Measurements from ENCODE around the gene HOXC6. TPM values are rescaled to one million over a fixed set of nuclear protein-coding genes. Genes with fewer than 3 reads are reported as not detected.

The HOXC6 gene
- total and polyA plus RNA-seq, 9 of the 15 experiments (the other 6 are each of a cell fraction or from before 2014, with no cell fraction given) = 0.06 to 4.0 (median 1.4) TPM

DNA sequence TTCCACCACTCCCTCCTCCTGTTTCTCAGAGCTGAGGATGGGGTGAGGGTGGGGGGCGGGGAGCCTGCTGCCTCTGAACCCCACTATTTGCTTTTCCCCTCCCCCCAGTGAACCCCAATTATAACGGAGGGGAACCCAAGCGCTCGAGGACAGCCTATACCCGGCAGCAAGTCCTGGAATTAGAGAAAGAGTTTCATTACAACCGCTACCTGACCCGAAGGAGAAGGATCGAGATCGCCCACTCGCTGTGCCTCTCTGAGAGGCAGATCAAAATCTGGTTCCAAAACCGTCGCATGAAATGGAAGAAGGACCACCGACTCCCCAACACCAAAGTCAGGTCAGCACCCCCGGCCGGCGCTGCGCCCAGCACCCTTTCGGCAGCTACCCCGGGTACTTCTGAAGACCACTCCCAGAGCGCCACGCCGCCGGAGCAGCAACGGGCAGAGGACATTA, 26.5 kb downstream of the HOXC6 start:
- Histone ChIP-seq H3K9ac (ENCODE audit: insufficient read depth in 1 of 2, low read depth in 2 of 2, low read length in 2 of 2) (no peak overlapping the region), H3K4me3 (no peak overlapping the region), H2AFZ (ENCODE audit: low read depth, low read length) (no peak overlapping the region), H3K9me1 (ENCODE audit: control insufficient read depth, insufficient read depth, low read length) (no peaks in the 10 kb centered on the region), H3K4me1 (replicated peaks in 1 of 2; ENCODE audit: control insufficient read depth in 2 of 2, insufficient read depth in 2 of 2, low read length in 2 of 2) (peaks cover 0 to 7% of the 10 kb centered on the region in 2 experiments; a peak in 2 of 5 replicates), H4K20me1 (replicated peaks; ENCODE audit: control insufficient read depth, insufficient read depth, low read length) (0 out of 2 replicates have a peak, but pooled peaks cover under 1% of the 10 kb centered on the region), H3K27ac (ENCODE audit: extremely low read depth, low read depth, low read length) (no peak overlapping the region), H3K36me3 (ENCODE audit: control insufficient read depth, insufficient read depth, low read length) (no peaks in the 10 kb centered on the region), H3K4me2 (ENCODE audit: insufficient read depth, low read length) (no peak overlapping the region), H3K79me2 (ENCODE audit: control insufficient read depth, insufficient read depth, low read length) (no peaks in the 10 kb centered on the region), H3K9me3 (replicated peaks; ENCODE audit: control insufficient read depth, insufficient read depth, low read depth, low read length) (no peaks in the 10 kb centered on the region), H3K27me3 (ENCODE audit: control insufficient read depth in 2 of 2, insufficient read depth in 2 of 2, low read length in 2 of 2) (peaks cover 52% of the 10 kb centered on the region in 2 experiments)
- 41% methylated on average over 18 of the region's 24 CpGs for WGBS (ENCODE audit: insufficient coverage, low coverage, missing lambda C conversion rate)
- TF ChIP-seq SRSF9 (IDR thresholded peaks at IDR 0.05; ENCODE audit: borderline replicate concordance, low read depth, low read length) (no peak), CEBPB (tag; IDR thresholded peaks at IDR 0.05) (no peak), ZNF212 (CRISPR knock-in tag; IDR thresholded peaks at IDR 0.05) (no peak), PRPF4 (IDR thresholded peaks at IDR 0.05; ENCODE audit: insufficient read depth, low read depth, low read length, poor library complexity, severe bottlenecking) (no peak), EWSR1 (IDR thresholded peaks at IDR 0.05; ENCODE audit: borderline replicate concordance, low read depth, partially characterized antibody) (no peak), GTF2E2 (tag; IDR thresholded peaks at IDR 0.05) (no peak), CREBBP (IDR thresholded peaks at IDR 0.05; ENCODE audit: low read depth, low read length) (no peak), FIP1L1 (IDR thresholded peaks at IDR 0.05; ENCODE audit: low read depth, low read length, poor library complexity, severe bottlenecking) (no peak), ZFP30 (CRISPR knock-in tag; IDR thresholded peaks at IDR 0.05; ENCODE audit: borderline replicate concordance) (no peak), ZNF77 (CRISPR knock-in tag; IDR thresholded peaks at IDR 0.05) (no peak), MBD2 (IDR thresholded peaks at IDR 0.05; ENCODE audit: borderline replicate concordance, low read depth) (no peak), HDAC2 (IDR thresholded peaks at IDR 0.05) (no peak), ZFX (CRISPR knock-in tag; IDR thresholded peaks at IDR 0.05) (no peak)
- TF ChIP-seq, protein P1, sequence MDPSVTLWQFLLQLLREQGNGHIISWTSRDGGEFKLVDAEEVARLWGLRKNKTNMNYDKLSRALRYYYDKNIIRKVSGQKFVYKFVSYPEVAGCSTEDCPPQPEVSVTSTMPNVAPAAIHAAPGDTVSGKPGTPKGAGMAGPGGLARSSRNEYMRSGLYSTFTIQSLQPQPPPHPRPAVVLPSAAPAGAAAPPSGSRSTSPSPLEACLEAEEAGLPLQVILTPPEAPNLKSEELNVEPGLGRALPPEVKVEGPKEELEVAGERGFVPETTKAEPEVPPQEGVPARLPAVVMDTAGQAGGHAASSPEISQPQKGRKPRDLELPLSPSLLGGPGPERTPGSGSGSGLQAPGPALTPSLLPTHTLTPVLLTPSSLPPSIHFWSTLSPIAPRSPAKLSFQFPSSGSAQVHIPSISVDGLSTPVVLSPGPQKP (CRISPR knock-in tag; IDR thresholded peaks at IDR 0.05) = no peak
- TF ChIP-seq, protein P2, sequence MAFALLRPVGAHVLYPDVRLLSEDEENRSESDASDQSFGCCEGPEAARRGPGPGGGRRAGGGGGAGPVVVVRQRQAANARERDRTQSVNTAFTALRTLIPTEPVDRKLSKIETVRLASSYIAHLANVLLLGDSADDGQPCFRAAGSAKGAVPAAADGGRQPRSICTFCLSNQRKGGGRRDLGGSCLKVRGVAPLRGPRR (CRISPR knock-in tag; IDR thresholded peaks at IDR 0.05) = no peak
- TF ChIP-seq, protein P3, sequence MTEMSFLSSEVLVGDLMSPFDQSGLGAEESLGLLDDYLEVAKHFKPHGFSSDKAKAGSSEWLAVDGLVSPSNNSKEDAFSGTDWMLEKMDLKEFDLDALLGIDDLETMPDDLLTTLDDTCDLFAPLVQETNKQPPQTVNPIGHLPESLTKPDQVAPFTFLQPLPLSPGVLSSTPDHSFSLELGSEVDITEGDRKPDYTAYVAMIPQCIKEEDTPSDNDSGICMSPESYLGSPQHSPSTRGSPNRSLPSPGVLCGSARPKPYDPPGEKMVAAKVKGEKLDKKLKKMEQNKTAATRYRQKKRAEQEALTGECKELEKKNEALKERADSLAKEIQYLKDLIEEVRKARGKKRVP (CRISPR knock-in tag; IDR thresholded peaks at IDR 0.05) = no peak
- TF ChIP-seq, protein P4, sequence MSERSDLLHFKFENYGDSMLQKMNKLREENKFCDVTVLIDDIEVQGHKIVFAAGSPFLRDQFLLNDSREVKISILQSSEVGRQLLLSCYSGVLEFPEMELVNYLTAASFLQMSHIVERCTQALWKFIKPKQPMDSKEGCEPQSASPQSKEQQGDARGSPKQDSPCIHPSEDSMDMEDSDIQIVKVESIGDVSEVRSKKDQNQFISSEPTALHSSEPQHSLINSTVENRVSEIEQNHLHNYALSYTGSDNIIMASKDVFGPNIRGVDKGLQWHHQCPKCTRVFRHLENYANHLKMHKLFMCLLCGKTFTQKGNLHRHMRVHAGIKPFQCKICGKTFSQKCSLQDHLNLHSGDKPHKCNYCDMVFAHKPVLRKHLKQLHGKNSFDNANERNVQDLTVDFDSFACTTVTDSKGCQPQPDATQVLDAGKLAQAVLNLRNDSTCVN (CRISPR knock-in tag; IDR thresholded peaks at IDR 0.05) = no peak
- TF ChIP-seq, protein P5, sequence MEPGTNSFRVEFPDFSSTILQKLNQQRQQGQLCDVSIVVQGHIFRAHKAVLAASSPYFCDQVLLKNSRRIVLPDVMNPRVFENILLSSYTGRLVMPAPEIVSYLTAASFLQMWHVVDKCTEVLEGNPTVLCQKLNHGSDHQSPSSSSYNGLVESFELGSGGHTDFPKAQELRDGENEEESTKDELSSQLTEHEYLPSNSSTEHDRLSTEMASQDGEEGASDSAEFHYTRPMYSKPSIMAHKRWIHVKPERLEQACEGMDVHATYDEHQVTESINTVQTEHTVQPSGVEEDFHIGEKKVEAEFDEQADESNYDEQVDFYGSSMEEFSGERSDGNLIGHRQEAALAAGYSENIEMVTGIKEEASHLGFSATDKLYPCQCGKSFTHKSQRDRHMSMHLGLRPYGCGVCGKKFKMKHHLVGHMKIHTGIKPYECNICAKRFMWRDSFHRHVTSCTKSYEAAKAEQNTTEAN (CRISPR knock-in tag; IDR thresholded peaks at IDR 0.05) = no peak
- no TSS peak for BruUV-seq (replicated peaks)
- in situ Hi-C loops (cut with MboI) = no loop called here
- POLR2A ChIA-PET = no interaction called here
- intact Hi-C loops (cut with micrococcal nuclease) = no loop called here
- CTCF ChIA-PET (ENCODE audit: low intra/inter-chr PET ratio) = no interaction called here
- DNase-seq (ENCODE audit: extremely low read depth in 1 of 4, low spot score in 3 of 4) (no peak), FAIRE-seq (no peak), ATAC-seq (no peak)
